OCI-LY3 (cell line): Measurements from ENCODE around the gene UBE2E2.

Source experiments
- H2AFZ ChIP-seq: fragments of 200-600, 300-600 bp; shearing (Covaris generic); 2 replicates; pipeline ENCODE4 v1.6.0; 2014; ENCODE audit warnings: antibody characterized with exemption, low read depth, low read length
- H3K27ac ChIP-seq: fragments of 200-600, 300-600 bp; sonication (generic); 2 replicates; pipeline ENCODE4 v1.5.1; 2014; ENCODE audit warnings: mild to moderate bottlenecking, low read length, moderate library complexity, mixed read lengths
- H3K27me3 ChIP-seq: fragments of 200-600, 300-600 bp; sonication (generic); 2 replicates; pipeline ENCODE4 v1.6.1; 2014; ENCODE audit warnings: low read depth, low read length, mixed read lengths
- H3K36me3 ChIP-seq: fragments of 200-600, 300-600 bp; sonication (generic); replicated peaks from 2 replicates; pipeline ENCODE3; 2014; ENCODE audit warnings: low read depth, low read length, mixed read lengths
- H3K4me1 ChIP-seq: fragments of 300-600, 200-600 bp; sonication (generic); 2 replicates; pipeline ENCODE4 v1.6.1; 2014; ENCODE audit warnings: low read length, mixed read lengths
- H3K4me2 ChIP-seq: fragments of 200-600, 300-600 bp; sonication (generic); 2 replicates; pipeline ENCODE4 v1.6.1; 2014; ENCODE audit warnings: low read length, mixed read lengths
- H3K4me3 ChIP-seq: fragments of 300-600, 200-600 bp; sonication (generic); 2 replicates; pipeline ENCODE4 v1.5.1; 2014; ENCODE audit warnings: antibody characterized with exemption, mild to moderate bottlenecking, low read length, moderate library complexity
- H3K79me2 ChIP-seq: fragments of 300-600, 200-600 bp; shearing (Covaris generic); 2 replicates; pipeline ENCODE4 v1.6.1; 2014; ENCODE audit warnings: mild to moderate bottlenecking, low read length, mixed read lengths
- H3K9ac ChIP-seq: fragments of 300-600, 200-600 bp; shearing (Covaris generic); 2 replicates; pipeline ENCODE4 v1.6.0; 2014; ENCODE audit warnings: mild to moderate bottlenecking, low read length, moderate library complexity
- H3K9me3 ChIP-seq: fragments of 200-600, 300-600 bp; shearing (Covaris generic); 2 replicates; pipeline ENCODE4 v1.6.1; 2014; ENCODE audit warnings: low read length, mixed read lengths; ENCODE audit not compliant: insufficient read depth
- H4K20me1 ChIP-seq: fragments of 200-600, 300-600 bp; sonication (generic); 2 replicates; pipeline ENCODE4 v1.6.1; 2016; ENCODE audit warnings: low read length, mixed read lengths; ENCODE audit not compliant: insufficient read depth
- CTCF ChIP-seq: fragments of 200-600, 300-600 bp; sonication (generic); IDR thresholded peaks from 2 replicates; pipeline ENCODE4 v1.5.1; 2014; ENCODE audit warnings: antibody characterized with exemption, low read length, low read depth
- EZH2phosphoT487 ChIP-seq: fragments of 200-600 bp; shearing (Covaris generic); IDR thresholded peaks from 2 replicates; pipeline ENCODE4 v1.6.1; 2018; ENCODE audit warnings: antibody characterized with exemption, mixed run types, low read depth

UBE2E2 gene

GRCh38 chr3:23587513-23587912 lies 384.4 kb downstream of the UBE2E2 start:
- no peak overlapping the region for H2AFZ ChIP-seq
- TF ChIP-seq EZH2phosphoT487 (no peak), CTCF (no peak)
- no peak overlapping the region for H3K9ac ChIP-seq
- H3K4me1 ChIP-seq = peaks cover 4% of the 10 kb centered on the region
- no peaks in the 10 kb centered on the region; the same call in 1 of the 2 replicates for H3K9me3 ChIP-seq
- no peaks in the 10 kb centered on the region for H3K36me3 ChIP-seq
- no peaks in the 10 kb centered on the region for H3K27me3 ChIP-seq
- H3K79me2 ChIP-seq = no peaks in the 10 kb centered on the region
- H3K4me2 ChIP-seq = no peak overlapping the region
- H4K20me1 ChIP-seq = no peaks in the 10 kb centered on the region
- no peak overlapping the region for H3K27ac ChIP-seq
- H3K4me3 ChIP-seq = no peak overlapping the region

GRCh38 chr3:23588547-23588946 lies 385.4 kb downstream of the UBE2E2 start:
- H3K27ac ChIP-seq = no peak overlapping the region
- H3K79me2 ChIP-seq = no peaks in the 10 kb centered on the region
- no peak overlapping the region for H3K4me2 ChIP-seq
- H4K20me1 ChIP-seq = no peaks in the 10 kb centered on the region
- no peak overlapping the region for H3K9ac ChIP-seq
- peaks cover 15% of the 10 kb centered on the region for H3K4me1 ChIP-seq
- TF ChIP-seq EZH2phosphoT487 = no peak
- TF ChIP-seq CTCF = no peak
- no peak overlapping the region for H3K4me3 ChIP-seq
- no peaks in the 10 kb centered on the region for H3K27me3 ChIP-seq
- no peaks in the 10 kb centered on the region; the same call in 1 of the 2 replicates for H3K9me3 ChIP-seq
- H3K36me3 ChIP-seq = no peaks in the 10 kb centered on the region
- no peak overlapping the region for H2AFZ ChIP-seq

GRCh38 chr3:23589602-23590001 lies 386.5 kb downstream of the UBE2E2 start:
- Histone ChIP-seq H3K36me3 (no peaks in the 10 kb centered on the region), H3K9ac (no peak overlapping the region), H3K27me3 (no peaks in the 10 kb centered on the region), H3K79me2 (no peaks in the 10 kb centered on the region), H3K4me2 (no peak overlapping the region), H2AFZ (no peak overlapping the region), H3K4me3 (no peak overlapping the region), H4K20me1 (no peaks in the 10 kb centered on the region), H3K27ac (no peak overlapping the region), H3K9me3 (no peaks in the 10 kb centered on the region), H3K4me1 (peaks cover 25% of the 10 kb centered on the region)
- TF ChIP-seq EZH2phosphoT487 (no peak), CTCF (no peak)

GRCh38 chr3:23590424-23591273 lies 387.5 kb downstream of the UBE2E2 start:
- Histone ChIP-seq H4K20me1 (no peaks in the 10 kb centered on the region), H3K36me3 (no peaks in the 10 kb centered on the region), H3K27me3 (no peaks in the 10 kb centered on the region), H3K9ac (no peak overlapping the region), H3K27ac (no peak overlapping the region), H3K4me3 (no peak overlapping the region), H3K4me2 (no peak overlapping the region), H3K9me3 (no peaks in the 10 kb centered on the region), H3K79me2 (no peaks in the 10 kb centered on the region), H2AFZ (no peak overlapping the region), H3K4me1 (peaks cover 31% of the 10 kb centered on the region)
- TF ChIP-seq EZH2phosphoT487 (no peak), CTCF (no peak)
